KOPT-K1 (cell line): ENCODE results near the gene BCL2.

Experiments
- H3K27ac ChIP-seq: fragments of 200-600 bp; sonication (generic); 2 replicates; pipeline ENCODE4 v1.5.1; 2016; ENCODE audit warnings: antibody characterized with exemption, mild to moderate bottlenecking, low read depth, low read length; ENCODE audit not compliant: poor library complexity, severe bottlenecking
- H3K36me3 ChIP-seq: fragments of 200-600 bp; sonication (generic); 2 replicates; pipeline ENCODE4 v1.5.1; 2017; ENCODE audit warnings: antibody characterized with exemption, mild to moderate bottlenecking, low read length, moderate library complexity; ENCODE audit not compliant: insufficient read depth
- H3K9me3 ChIP-seq: fragments of 200-600 bp; sonication (generic); 2 replicates; pipeline ENCODE4 v1.5.1; 2017; ENCODE audit warnings: antibody characterized with exemption, low read length, mild to moderate bottlenecking; ENCODE audit not compliant: insufficient read depth, poor library complexity, severe bottlenecking

BCL2 gene

DNA sequence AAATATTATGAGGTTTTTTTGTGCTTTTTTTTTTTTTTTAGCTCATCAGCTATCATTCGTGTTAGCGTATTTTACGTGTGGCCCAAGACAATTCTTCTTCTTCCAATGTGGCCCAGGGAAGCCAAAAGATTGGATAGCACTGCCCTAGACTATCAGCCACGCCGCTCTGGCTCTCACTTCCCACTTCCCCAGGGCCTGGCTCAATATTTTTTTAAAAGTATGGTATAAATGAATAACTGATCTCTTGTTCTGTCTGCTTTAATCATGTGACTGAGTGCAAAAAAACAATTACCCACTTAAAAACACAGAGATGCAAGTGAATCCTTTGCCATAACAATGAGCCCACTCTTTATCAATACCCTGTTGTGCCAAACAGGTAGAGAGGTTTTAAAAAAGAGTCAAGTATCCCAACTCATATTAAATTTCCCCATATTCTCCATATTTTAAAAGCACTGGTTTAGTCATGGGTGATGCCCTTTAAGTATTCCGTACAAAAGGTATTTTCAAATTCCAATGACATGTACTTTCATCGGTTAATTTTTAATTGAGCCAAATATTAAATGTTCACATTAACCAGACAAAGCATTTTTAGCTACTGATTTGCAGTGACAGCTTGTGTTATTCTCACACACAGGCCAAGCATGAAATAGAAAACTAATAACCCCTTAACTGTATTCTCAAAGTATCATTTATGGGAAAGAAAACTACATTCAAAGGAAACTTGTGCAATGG lies 12.6 kb downstream of the BCL2 start:
- Histone ChIP-seq H3K27ac (no peak overlapping the region), H3K9me3 (no peaks in the 10 kb centered on the region), H3K36me3 (peaks cover 18% of the 10 kb centered on the region)

DNA sequence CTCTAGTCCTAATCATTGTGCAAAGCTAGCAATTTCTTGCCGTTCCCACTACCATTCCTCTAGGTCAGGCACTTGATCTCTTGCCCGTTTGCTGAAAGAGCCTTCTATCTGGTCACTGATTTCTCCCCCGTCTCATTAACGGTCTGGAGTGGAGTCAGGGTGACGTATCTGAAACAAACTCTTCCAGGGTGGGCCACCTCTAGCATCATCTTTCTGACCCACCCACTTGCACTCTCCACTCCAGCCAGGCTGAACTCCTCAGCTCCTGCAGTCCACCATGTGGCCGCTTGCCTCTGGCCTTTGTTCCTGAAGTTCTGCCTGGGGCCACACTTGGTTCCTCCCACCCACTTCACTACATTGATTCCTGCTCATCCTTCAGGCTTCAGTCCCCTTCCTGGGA lies 13.3 kb downstream of the BCL2 start:
- H3K27ac ChIP-seq = no peak overlapping the region
- H3K9me3 ChIP-seq = no peaks in the 10 kb centered on the region
- peaks cover 11% of the 10 kb centered on the region for H3K36me3 ChIP-seq

DNA sequence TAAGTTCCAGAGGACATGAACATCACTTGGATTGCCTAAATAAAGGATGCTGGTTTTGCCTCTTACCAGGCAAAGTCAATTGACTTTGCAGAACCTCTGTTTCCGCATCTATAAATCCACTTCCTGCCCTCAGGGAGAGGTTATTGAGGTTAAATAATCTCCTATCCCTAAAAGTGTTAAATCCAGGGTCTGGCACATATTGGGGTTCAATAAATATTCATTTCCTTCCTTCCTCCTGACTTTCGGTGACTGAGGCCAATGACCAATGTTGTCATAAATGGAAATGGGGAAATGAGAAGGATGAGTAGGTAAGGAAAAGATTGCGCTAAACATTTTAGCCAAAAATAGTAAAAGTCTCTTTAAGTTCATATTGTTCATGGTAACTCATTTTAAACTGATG lies 16.0 kb downstream of the BCL2 start:
- H3K36me3 ChIP-seq = peaks cover 16% of the 10 kb centered on the region
- H3K27ac ChIP-seq = no peak overlapping the region
- H3K9me3 ChIP-seq = no peaks in the 10 kb centered on the region

DNA sequence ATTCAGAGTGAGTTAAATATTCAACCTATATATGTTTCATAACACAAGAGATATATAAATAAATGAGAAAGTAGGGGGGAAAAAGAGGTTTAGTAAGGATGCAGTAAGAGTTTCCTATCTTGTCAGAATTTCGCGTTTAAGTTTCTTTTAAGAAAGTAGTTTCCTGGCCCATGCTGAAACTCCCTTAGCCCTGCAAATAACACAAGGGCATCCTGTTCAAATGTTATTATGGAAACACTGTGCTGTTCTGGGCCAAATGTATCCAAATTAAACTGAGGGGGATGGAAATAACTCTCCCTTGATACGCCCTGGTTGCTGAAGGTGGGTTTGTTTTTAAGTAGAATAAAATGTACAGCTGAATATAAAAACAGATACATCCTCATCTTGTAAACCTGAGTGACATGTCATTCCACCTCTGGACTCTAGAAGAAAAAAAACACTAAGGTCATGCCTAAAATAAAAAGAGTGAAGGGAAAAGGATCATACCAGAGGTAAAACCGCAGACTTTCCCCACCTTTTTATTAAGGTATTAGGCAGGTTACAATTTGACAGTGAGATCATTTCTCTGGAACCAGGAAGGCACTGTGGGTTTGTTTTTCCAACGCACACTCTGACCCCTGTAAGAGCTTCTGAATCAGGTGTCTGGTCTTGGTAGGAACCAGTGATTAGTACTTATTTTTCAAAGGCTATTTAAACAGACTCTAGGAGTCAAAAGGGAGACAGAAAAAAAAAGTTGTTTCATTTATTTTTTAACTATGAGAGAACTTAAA lies 16.7 kb downstream of the BCL2 start:
- Histone ChIP-seq H3K36me3 (peaks cover 24% of the 10 kb centered on the region), H3K9me3 (no peaks in the 10 kb centered on the region), H3K27ac (no peak overlapping the region)

DNA sequence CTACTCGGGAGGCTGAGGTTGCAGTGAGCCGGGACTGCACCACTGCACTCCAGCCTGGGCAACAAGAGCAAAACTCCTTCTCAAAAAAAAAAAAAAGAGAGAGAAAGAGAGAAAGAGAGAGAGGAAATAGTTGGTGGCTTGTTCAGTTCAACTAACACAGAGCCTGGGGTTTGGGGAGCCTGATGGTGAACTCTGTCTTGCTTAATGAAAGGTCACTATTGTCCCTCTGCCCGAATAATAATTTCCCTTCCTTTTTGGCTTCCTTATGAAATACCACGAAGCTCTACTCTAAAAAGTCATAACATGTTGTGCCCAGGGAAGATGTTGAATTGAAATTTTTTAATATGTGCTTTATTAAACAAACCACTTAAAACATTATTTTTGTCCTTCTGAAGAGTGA lies 17.3 kb downstream of the BCL2 start:
- H3K9me3 ChIP-seq = no peaks in the 10 kb centered on the region
- H3K27ac ChIP-seq = no peak overlapping the region
- peaks cover 30% of the 10 kb centered on the region for H3K36me3 ChIP-seq

DNA sequence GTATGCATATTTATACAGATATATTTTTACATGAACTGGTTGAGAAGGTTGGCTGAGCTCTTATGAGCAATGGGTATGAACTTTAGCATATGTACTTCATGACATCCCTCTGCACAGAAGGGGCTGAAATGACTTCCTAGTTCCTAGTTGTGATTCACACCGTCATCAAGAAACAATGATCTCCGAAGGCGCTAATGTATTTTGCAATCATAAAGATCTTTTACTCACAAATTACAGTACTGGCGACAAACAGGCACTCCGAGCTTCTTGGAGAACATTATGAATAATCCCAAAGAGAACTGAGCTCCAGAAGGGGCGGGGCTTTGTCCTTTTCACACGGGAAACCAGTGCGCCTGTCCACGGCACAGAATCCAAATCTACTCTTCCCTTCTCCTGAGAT lies 18.1 kb downstream of the BCL2 start:
- Histone ChIP-seq H3K9me3 (no peaks in the 10 kb centered on the region), H3K36me3 (peaks cover 33% of the 10 kb centered on the region), H3K27ac (no peak overlapping the region)

DNA sequence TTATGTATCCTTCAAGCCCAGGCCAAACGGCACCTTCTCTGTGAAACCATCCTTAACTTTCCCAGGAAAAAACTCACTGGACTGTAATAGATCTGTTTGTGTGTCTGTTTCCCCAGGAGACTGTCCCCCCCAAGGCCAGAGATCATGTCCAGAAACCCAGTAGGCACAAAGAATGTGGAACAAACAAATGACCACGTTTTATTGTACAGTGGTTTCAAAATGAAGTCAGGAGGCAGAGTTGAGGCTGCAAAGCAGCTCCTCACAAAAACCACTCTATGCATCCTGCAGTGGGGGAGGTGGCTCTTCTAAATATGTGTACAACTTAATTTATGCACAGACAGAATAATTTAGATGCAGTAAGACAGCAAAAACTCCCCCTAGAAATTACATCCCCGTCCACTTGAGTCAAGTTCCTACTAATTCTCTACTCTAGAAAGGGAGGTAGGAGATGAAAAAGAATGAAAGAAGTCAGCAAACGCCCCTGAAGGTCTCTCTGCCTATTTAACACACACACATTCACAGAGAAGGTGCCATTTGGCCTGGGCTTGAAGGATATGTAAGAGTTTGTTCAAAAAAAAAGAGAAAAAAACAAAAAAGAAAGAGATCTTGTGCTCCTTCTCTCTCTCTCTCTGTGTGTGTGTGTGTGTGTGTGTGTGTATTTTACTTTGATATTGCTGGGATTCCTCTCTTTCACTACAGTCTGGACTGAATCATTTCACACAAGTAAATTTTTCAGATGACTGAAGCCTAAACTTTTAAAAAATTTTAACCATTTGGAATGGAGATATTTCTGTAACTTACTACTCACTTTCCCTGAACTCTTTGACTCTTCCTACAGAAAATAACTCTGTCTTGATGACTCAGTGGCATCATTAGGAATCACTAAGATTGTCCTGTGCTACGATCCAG lies 19.5 kb downstream of the BCL2 start:
- Histone ChIP-seq H3K36me3 (peaks cover 36% of the 10 kb centered on the region), H3K27ac (peak overlapping the region; percentile 61), H3K9me3 (no peaks in the 10 kb centered on the region)

DNA sequence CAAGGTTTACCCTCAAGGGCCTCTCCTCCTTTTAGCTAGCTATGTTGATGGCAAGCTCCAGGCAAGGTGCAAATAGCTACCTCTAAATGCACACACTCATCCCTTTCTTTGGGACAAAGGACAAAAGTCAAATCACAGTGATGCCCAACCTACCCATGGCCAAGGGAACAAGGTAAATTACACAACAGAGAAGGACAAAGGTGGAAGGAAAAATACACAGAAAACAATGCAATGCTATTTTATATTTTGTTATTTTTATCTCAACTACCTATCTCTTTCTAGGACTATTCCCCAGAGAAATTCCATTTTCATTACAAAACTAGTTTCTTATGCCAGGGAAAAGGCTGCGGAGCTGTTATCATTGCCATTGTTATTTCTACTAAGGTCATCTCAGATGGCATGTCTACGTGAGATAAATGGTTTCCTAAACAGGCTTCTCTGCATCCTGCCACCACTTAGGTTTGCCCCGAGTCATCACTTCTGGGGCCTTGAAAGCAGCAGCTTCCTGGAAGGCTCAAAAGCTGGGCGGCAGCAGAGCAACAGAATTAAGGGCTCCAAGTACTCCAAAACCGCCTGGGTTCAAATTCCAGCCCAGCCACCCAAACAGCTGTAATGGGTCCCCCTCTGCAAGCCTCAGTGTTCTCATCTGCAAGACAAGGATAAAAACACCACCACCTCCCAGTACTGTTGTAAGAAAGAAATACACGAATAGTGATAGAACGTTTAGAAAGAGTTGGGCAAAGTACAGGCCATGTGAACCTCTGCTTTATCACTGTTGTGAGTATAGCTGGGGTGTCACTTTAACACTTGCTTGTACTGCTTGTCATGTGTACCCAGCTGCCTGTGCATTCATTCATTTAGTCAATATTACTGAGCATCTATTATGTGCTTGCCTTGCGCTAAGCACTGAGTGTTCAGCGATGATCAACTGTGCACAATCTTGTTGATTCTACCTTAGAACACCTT lies 20.9 kb downstream of the BCL2 start:
- Histone ChIP-seq H3K36me3 (peaks cover 41% of the 10 kb centered on the region), H3K27ac (peak overlapping the region; percentile 61), H3K9me3 (no peaks in the 10 kb centered on the region)

DNA sequence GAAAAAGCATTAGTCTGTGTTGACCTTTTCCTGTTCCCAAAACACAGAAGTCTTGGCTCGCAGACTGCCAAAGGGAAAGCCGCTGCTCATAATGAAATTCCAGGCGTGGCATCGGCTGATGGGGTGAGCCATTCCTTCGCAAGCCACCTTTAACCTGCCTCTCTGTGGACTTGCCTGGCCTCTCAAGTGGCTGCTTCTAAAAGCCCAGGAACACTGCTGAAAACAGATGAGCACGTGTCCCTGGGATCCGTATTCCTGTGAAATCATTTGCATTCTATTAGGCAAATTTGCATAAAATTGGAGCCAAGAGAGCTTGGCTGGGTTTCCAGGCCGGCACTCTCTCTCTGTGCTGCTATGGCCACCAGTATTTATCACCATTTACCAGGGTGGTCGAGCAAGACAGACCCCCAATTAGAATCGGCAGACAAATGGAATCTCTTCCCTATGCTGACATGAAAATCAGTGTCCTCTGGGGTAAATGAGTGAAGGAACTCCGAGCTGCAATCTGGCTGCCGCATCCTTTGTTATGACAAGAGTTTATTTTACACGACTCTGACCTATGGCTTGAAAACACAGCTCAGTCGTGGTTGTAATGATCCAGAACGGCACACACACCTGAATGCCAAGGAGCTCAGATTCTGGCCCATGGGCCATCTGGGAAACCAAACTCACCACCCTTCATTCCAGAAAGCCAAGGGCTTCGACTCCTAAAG lies 21.7 kb downstream of the BCL2 start:
- peak overlapping the region; percentile 61 for H3K27ac ChIP-seq
- H3K36me3 ChIP-seq = peaks cover 48% of the 10 kb centered on the region
- H3K9me3 ChIP-seq = no peaks in the 10 kb centered on the region

DNA sequence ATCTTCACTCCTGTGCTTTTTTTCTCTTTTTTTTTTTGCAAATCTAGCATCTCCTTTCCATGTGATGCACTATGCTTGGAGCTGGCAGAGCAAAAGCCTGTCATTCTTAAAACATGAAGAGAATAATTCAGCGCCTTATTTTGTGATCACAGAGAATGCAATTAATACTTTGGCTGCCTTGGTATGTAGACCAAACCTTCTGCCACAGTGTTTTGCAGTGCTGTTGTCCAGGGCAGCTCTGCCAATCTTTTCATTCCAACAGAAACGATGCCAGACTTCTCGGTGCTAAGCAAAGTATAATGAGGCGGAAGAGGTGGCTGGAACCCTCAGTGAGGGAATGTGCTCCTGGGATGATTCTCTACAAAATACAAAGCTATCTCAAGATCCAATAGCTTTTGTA lies 25.6 kb downstream of the BCL2 start:
- H3K27ac ChIP-seq = no peak overlapping the region
- peaks cover 32% of the 10 kb centered on the region for H3K36me3 ChIP-seq
- H3K9me3 ChIP-seq = no peaks in the 10 kb centered on the region

DNA sequence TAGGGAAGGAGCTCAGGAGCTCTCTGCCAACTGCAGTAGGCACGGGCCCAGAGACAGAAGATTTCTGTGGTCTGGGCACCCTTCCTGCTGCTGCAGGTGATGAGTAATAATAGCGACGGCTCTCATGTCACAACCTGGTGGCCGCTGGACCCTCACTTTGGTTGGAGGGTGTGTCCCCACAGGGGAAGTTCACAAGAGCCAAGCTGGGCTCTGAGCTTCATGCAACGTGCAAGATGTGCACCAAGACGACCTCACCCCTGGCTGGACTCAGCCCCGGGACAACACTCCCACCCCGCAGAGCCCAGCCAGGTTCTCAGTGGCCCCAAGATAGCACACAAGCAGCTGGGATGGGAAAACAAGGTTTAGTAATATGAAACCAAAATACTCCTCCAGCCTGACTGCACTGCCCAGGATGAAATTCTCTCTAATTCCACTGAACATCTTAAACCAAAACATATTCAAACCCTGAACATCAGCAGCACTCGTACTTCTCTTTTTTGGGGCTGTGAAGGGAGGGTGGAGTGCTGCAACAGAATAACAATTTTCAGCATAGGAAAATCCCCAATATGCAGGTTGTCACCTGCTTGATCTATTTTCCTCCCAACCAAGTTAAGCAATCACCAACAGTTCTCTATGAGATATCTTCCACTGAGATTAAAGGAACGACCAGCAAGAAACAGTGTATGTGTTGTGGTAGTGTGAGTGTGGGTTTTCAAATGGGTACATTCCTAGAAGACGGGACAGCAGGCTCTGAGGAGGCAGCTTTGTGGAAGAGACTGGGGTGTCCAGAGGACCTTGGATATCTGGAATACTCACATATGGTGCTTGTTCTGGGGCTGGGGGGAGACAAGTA lies 26.5 kb downstream of the BCL2 start:
- Histone ChIP-seq H3K27ac (peak overlapping the region; percentile 66), H3K36me3 (peaks cover 26% of the 10 kb centered on the region), H3K9me3 (no peaks in the 10 kb centered on the region)

DNA sequence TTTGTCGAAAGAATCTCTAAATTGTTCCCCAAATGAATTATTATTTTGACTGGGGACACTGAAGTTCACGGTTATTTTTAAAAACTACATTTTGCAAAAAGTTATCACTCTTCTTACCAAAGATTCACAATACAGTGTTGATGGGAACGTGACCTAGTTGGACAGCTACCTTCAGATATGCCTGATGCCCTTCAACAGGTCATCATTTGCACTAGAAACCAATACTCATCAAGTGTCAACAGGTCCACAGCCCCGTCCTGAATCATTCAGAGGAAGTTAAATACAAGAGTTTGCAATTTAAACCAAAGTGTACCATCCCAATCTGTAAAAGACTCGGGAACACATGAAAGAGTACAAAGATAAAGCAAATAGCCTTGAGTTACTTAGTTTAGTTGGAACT lies 28.3 kb downstream of the BCL2 start:
- peaks cover 13% of the 10 kb centered on the region for H3K36me3 ChIP-seq
- peak overlapping the region; percentile 66 for H3K27ac ChIP-seq
- no peaks in the 10 kb centered on the region for H3K9me3 ChIP-seq

DNA sequence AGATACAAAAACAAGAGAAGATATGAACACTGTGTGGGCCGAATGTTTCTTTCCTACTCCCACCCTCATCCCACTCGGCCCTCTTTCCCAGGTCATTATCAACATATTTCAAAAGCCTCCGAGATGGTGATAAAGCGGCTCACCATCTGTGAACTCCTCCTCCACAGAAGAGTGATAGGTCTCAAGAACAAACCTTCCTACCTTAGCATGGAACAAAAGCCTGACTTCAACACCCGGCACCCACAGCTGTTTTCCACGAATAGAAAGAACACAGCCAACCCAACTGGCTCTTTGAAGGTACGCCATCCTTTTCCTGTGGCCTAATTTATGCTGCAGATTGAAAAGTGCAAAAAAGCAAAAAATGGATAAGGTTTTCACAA lies 28.8 kb downstream of the BCL2 start:
- H3K27ac ChIP-seq = peak overlapping the region; percentile 66
- no peaks in the 10 kb centered on the region for H3K9me3 ChIP-seq
- H3K36me3 ChIP-seq = peaks cover 13% of the 10 kb centered on the region
